Right ventricle myocardium inferior (tissue), 1 donor: ENCODE measurements around the gene ST6GALNAC5. TPM values are rescaled to one million over a fixed set of nuclear protein-coding genes. Genes with fewer than 3 reads are reported as not detected.
"Not testable (repeated sequence)": the region's sequence is repeated elsewhere in the genome, so short reads cannot be mapped to it uniquely, and the experiment has no call there.

ENCODE experiments used
- ATAC-seq: fragments of 200-7000 bp; cut with Tn5 transposase; one replicate; pipeline ENCODE4 v1.9.1; 2020; ENCODE audit warnings: mild to moderate bottlenecking, moderate library complexity
- DNase-seq: peaks from one replicate; pipeline ENCODE4 v3.0.0; 2021; ENCODE audit errors: missing footprints
- intact Hi-C: fragments of 100-400 bp; cut with DNase I; formaldehyde crosslinking; loops from one replicate; pipeline ENCODE4 v1.11.0; 2022
- total RNA-seq: library from RNA; stranded (reverse); fragmentation: NEBNext Ultra II Directional; extraction: Animal tissue kit (Norgen Biotek cat#: 25700); gene quantifications from one replicate; pipeline ENCODE4 v1.2.1, GENCODE V29; 2021
- donor health status: DM: no; HTN: yes; CAD: no; lungs with severe emphysema.

Gene ST6GALNAC5
- total RNA-seq, 1 donor from 2014 or later, result 0.46 TPM

GRCh38 chr1:76864383-76864782, 2.9 kb upstream of the ST6GALNAC5 start:
- no peak for ATAC-seq

GRCh38 chr1:76865696-76866286, 1.5 kb upstream of the ST6GALNAC5 start:
- ATAC-seq (no peak), DNase-seq (no peak)
- intact Hi-C loops, result no loop called here

More at GRCh38 chr1:76864383-76864782, 2.9 kb upstream of the ST6GALNAC5 start:
- intact Hi-C loops, result no loop called here
- no peak for DNase-seq

GRCh38 chr1:76866566-76866965, 714 bp upstream of the ST6GALNAC5 start:
- ATAC-seq (no peak), DNase-seq (no peak)
- intact Hi-C loops, result no loop called here

GRCh38 chr1:76868154-76868882, 1.0 kb downstream of the ST6GALNAC5 start:
- ATAC-seq (no peak), DNase-seq (no peak)
- intact Hi-C loops, result no loop called here

GRCh38 chr1:76868916-76869315, 1.6 kb downstream of the ST6GALNAC5 start:
- no peak for ATAC-seq
- intact Hi-C loops, result no loop called here

GRCh38 chr1:76870037-76870436, 2.8 kb downstream of the ST6GALNAC5 start:
- DNase-seq (no peak), ATAC-seq (no peak)
- intact Hi-C loops, result no loop called here

More at GRCh38 chr1:76868916-76869315, 1.6 kb downstream of the ST6GALNAC5 start:
- DNase-seq, result no peak

- intact Hi-C loops, result no loop called here
- ATAC-seq (no peak), DNase-seq (no peak)
Observed at GRCh38 chr1:76871355-76871974, 4.2 kb downstream of the ST6GALNAC5 start.

GRCh38 chr1:76872944-76873343, 5.7 kb downstream of the ST6GALNAC5 start:
- intact Hi-C loops, result no loop called here
- DNase-seq, result no peak
- no peak for ATAC-seq

- no peak for ATAC-seq
- intact Hi-C loops, result no loop called here
- no peak for DNase-seq
Observed at GRCh38 chr1:76876655-76877395, 9.5 kb downstream of the ST6GALNAC5 start.

- intact Hi-C loops, ATAC-seq: not testable (repeated sequence)
Observed at GRCh38 chr1:76879014-76879413, 11.7 kb downstream of the ST6GALNAC5 start.

GRCh38 chr1:76881762-76882161, 14.5 kb downstream of the ST6GALNAC5 start:
- intact Hi-C loops, result no loop called here
- no peak for ATAC-seq
- DNase-seq, result no peak

More at GRCh38 chr1:76879014-76879413, 11.7 kb downstream of the ST6GALNAC5 start:
- not testable (repeated sequence) for DNase-seq

GRCh38 chr1:76891931-76892622, 24.8 kb downstream of the ST6GALNAC5 start:
- intact Hi-C loops, result no loop called here
- ATAC-seq (no peak), DNase-seq (no peak)

GRCh38 chr1:76892675-76893074, 25.4 kb downstream of the ST6GALNAC5 start:
- intact Hi-C loops, result no loop called here
- DNase-seq (no peak), ATAC-seq (no peak)

GRCh38 chr1:76901158-76901767, 34.0 kb downstream of the ST6GALNAC5 start:
- DNase-seq, result no peak
- ATAC-seq, result no peak
- intact Hi-C loops, result no loop called here

GRCh38 chr1:76905876-76906595, 38.8 kb downstream of the ST6GALNAC5 start:
- ATAC-seq (no peak), DNase-seq (no peak)
- intact Hi-C loops, result no loop called here

- no peak for ATAC-seq
- DNase-seq, result no peak
- intact Hi-C loops, result no loop called here
Observed at GRCh38 chr1:76909311-76909710, 42.0 kb downstream of the ST6GALNAC5 start.

GRCh38 chr1:76919085-76919484, 51.8 kb downstream of the ST6GALNAC5 start:
- no peak for DNase-seq
- intact Hi-C loops, result no loop called here
- ATAC-seq, result no peak

GRCh38 chr1:76921590-76921989, 54.3 kb downstream of the ST6GALNAC5 start:
- DNase-seq (no peak), ATAC-seq (no peak)
- intact Hi-C loops, result no loop called here
